H9 (cell line): ENCODE data around the gene ISCU. TPM values are rescaled to one million over a fixed set of nuclear protein-coding genes. Genes with fewer than 3 reads are reported as not detected.

Experiments used
- DNase-seq: peaks from one replicate; pipeline ENCODE4 v3.0.0-alpha.2; 2017
- H2AFZ ChIP-seq: one replicate; pipeline ENCODE4 v1.6.1; 2013; ENCODE audit warnings: mild to moderate bottlenecking, low read length, control low read depth, moderate library complexity
- H2AK5ac ChIP-seq: 2 replicates; pipeline ENCODE4 v1.6.1; 2013; ENCODE audit warnings: low read length, control low read depth, mixed read lengths; ENCODE audit not compliant: insufficient read length
- H2BK120ac ChIP-seq: one replicate; pipeline ENCODE4 v1.6.1; 2013; ENCODE audit warnings: low read depth, mild to moderate bottlenecking, low read length, control low read depth, inconsistent platforms; ENCODE audit not compliant: poor library complexity, severe bottlenecking
- H2BK12ac ChIP-seq: 2 replicates; pipeline ENCODE4 v1.6.1; 2013; ENCODE audit warnings: low read length, control low read depth, mixed read lengths, low read depth; ENCODE audit not compliant: insufficient read length
- H2BK15ac ChIP-seq: 2 replicates; pipeline ENCODE4 v1.6.1; 2013; ENCODE audit warnings: low read depth, low read length, control low read depth
- H2BK20ac ChIP-seq: one replicate; pipeline ENCODE4 v1.6.1; 2013; ENCODE audit warnings: low read depth, mild to moderate bottlenecking, low read length, control low read depth, inconsistent platforms; ENCODE audit not compliant: poor library complexity, severe bottlenecking
- H2BK5ac ChIP-seq: 2 replicates; pipeline ENCODE4 v1.6.1; 2013; ENCODE audit warnings: low read length, control low read depth, mixed read lengths; ENCODE audit not compliant: insufficient read length
- H3K14ac ChIP-seq: 2 replicates; pipeline ENCODE4 v1.6.1; 2013; ENCODE audit warnings: low read length, control low read depth; ENCODE audit not compliant: insufficient read depth
- H3K18ac ChIP-seq: 2 replicates; pipeline ENCODE4 v1.6.1; 2013; ENCODE audit warnings: low read depth, mild to moderate bottlenecking, mixed read lengths, low read length, control low read depth; ENCODE audit not compliant: insufficient read length
- H3K23ac ChIP-seq: 2 replicates; pipeline ENCODE4 v1.6.1; 2013; ENCODE audit warnings: low read length, control low read depth, mixed read lengths, low read depth; ENCODE audit not compliant: insufficient read length
- H3K23me2 ChIP-seq: 2 replicates; pipeline ENCODE4 v1.6.1; 2013; ENCODE audit warnings: low read depth, mild to moderate bottlenecking, mixed read lengths, low read length, control low read depth; ENCODE audit not compliant: insufficient read length, poor library complexity, severe bottlenecking
- H3K27ac ChIP-seq: 2 replicates; pipeline ENCODE4 v1.5.1; 2013; ENCODE audit warnings: low read length, control low read depth, mixed read lengths, low read depth; ENCODE audit not compliant: insufficient read length
- H3K27me3 ChIP-seq: 2 replicates; pipeline ENCODE4 v1.6.1; 2013; ENCODE audit warnings: low read length, control low read depth, inconsistent platforms; ENCODE audit not compliant: insufficient read depth
- H3K4ac ChIP-seq: 2 replicates; pipeline ENCODE4 v1.6.1; 2013; ENCODE audit warnings: low read depth, mild to moderate bottlenecking, control low read depth, inconsistent platforms, low read length, moderate library complexity
- H3K4me1 ChIP-seq: 2 replicates; pipeline ENCODE4 v1.6.1; 2013; ENCODE audit warnings: low read length, control low read depth, inconsistent platforms; ENCODE audit not compliant: insufficient read depth
- H3K4me2 ChIP-seq: 2 replicates; pipeline ENCODE4 v1.6.1; 2013; ENCODE audit warnings: low read length, control low read depth, mixed read lengths; ENCODE audit not compliant: insufficient read length, insufficient read depth
- H3K56ac ChIP-seq: 2 replicates; pipeline ENCODE4 v1.6.1; 2013; ENCODE audit warnings: low read depth, mild to moderate bottlenecking, mixed read lengths, low read length, control low read depth; ENCODE audit not compliant: insufficient read length
- H3K79me1 ChIP-seq: 2 replicates; pipeline ENCODE4 v1.6.1; 2013; ENCODE audit warnings: low read depth, mild to moderate bottlenecking, moderate library complexity, low read length, control low read depth, inconsistent platforms; ENCODE audit not compliant: insufficient read depth, poor library complexity, severe bottlenecking
- H3K79me2 ChIP-seq: 2 replicates; pipeline ENCODE4 v1.6.1; 2013; ENCODE audit warnings: low read length, control low read depth, inconsistent platforms; ENCODE audit not compliant: insufficient read depth
- H3K9ac ChIP-seq: 2 replicates; pipeline ENCODE4 v1.6.1; 2013; ENCODE audit warnings: low read length, control low read depth, mixed read lengths; ENCODE audit not compliant: insufficient read length; ENCODE audit errors: extremely low read depth
- H3K9me3 ChIP-seq: one replicate; pipeline ENCODE4 v1.6.1; 2013; ENCODE audit warnings: low read depth, low read length, inconsistent platforms; ENCODE audit not compliant: control insufficient read depth
- H3T11ph ChIP-seq: one replicate; pipeline ENCODE4 v1.6.1; 2013; ENCODE audit warnings: mild to moderate bottlenecking, low read length, control low read depth, inconsistent platforms
- H4K20me1 ChIP-seq: one replicate; pipeline ENCODE4 v1.6.1; 2013; ENCODE audit not compliant: control insufficient read depth, insufficient read length, insufficient read depth
- H4K5ac ChIP-seq: 2 replicates; pipeline ENCODE4 v1.6.1; 2013; ENCODE audit warnings: low read depth, mild to moderate bottlenecking, mixed read lengths, low read length, control low read depth; ENCODE audit not compliant: insufficient read length
- H4K8ac ChIP-seq: replicated peaks from 2 replicates; pipeline ENCODE4 v1.6.1; 2013; ENCODE audit warnings: low read length, control low read depth, mixed read lengths, low read depth; ENCODE audit not compliant: insufficient read length
- H4K91ac ChIP-seq: 2 replicates; pipeline ENCODE4 v1.6.1; 2013; ENCODE audit warnings: low read depth, mild to moderate bottlenecking, moderate library complexity, mixed read lengths, low read length, control low read depth; ENCODE audit not compliant: insufficient read length
- H3K27ac Mint-ChIP-seq, 3 experiments: 2 replicates in 2 of 3; 3 replicates in 1 of 3; pipeline ENCODE4 v1.8.0; 2020 to 2021; ENCODE audit warnings: mixed read lengths in 3 of 3, mild to moderate bottlenecking in 1 of 3, moderate library complexity in 1 of 3
- H3K27me3 Mint-ChIP-seq: 2 replicates; pipeline ENCODE4 v1.8.0; 2021; ENCODE audit warnings: low read depth, mild to moderate bottlenecking, moderate library complexity, mixed read lengths
- H3K36me3 Mint-ChIP-seq, 3 experiments: 2 replicates in 2 of 3; 3 replicates in 1 of 3; pipeline ENCODE4 v1.8.0; 2020 to 2021; ENCODE audit warnings: low read depth in 3 of 3, mixed read lengths in 3 of 3; ENCODE audit not compliant: insufficient read depth in 1 of 3
- H3K4me1 Mint-ChIP-seq, 2 experiments: 2 replicates each; pipeline ENCODE4 v1.8.0; 2020; ENCODE audit warnings: mixed read lengths in 2 of 2
- H3K4me3 Mint-ChIP-seq, 2 experiments: 2 replicates in 1 of 2; 3 replicates in 1 of 2; pipeline ENCODE4 v1.8.0; 2020 to 2021; ENCODE audit warnings: mild to moderate bottlenecking in 2 of 2, mixed read lengths in 2 of 2, moderate library complexity in 1 of 2
- H3K9me3 Mint-ChIP-seq, 2 experiments: 2 replicates in 1 of 2; 3 replicates in 1 of 2; pipeline ENCODE4 v1.8.0; 2020; ENCODE audit warnings: mild to moderate bottlenecking in 2 of 2, mixed read lengths in 2 of 2, moderate library complexity in 1 of 2
- CTCF ChIP-seq: fragments of 200-600 bp; sonication (generic); conservative IDR thresholded peaks from 3 replicates; pipeline ENCODE4 v1.8.0; 2021; ENCODE audit warnings: antibody characterized with exemption, mild to moderate bottlenecking
- WGBS: extraction: QIAGEN DNeasy Blood & Tissue Kit; methylation state at CpG from one replicate; pipeline ENCODE4 v1.1.7; 2013; ENCODE audit warnings: missing lambda C conversion rate, low lambda C conversion rate, mixed read lengths; ENCODE audit not compliant: insufficient read length; ENCODE audit errors: extremely low coverage; 5-methylcytosine and 5-hydroxymethylcytosine counted together
- total RNA-seq: library from RNA; stranded (reverse); gene quantifications from 2 replicates; pipeline ENCODE4 v1.2.1, GENCODE V29; 2021

The ISCU gene
- total RNA-seq, 1 experiment from 2014 or later, result 64.9 TPM

GRCh38 chr12:108568338-108569154, 6.2 kb downstream of the ISCU start:
- Mint-ChIP-seq H3K4me3 (no peak overlapping the region), H3K27me3 (no peaks in the 10 kb centered on the region; the same call in 1 of the 2 replicates), H3K4me1 (peaks cover 1 to 4% of the 10 kb centered on the region in 2 experiments; a peak in 1 of 4 replicates), H3K27ac (no peak overlapping the region), H3K9me3 (no peaks in the 10 kb centered on the region), H3K36me3 (peaks cover 16 to 55% (median 52%) of the 10 kb centered on the region in 3 experiments; a peak in 6 of 7 replicates)
- Histone ChIP-seq H2BK20ac (no peak overlapping the region), H2BK5ac (no peak overlapping the region), H2AK5ac (no peak overlapping the region), H3K18ac (no peak overlapping the region), H3K14ac (no peak overlapping the region), H3K9me3 (no peaks in the 10 kb centered on the region), H4K20me1 (no peaks in the 10 kb centered on the region), H2AFZ (no peak overlapping the region), H3K79me1 (no peaks in the 10 kb centered on the region), H2BK120ac (no peak overlapping the region), H3K4me1 (no peaks in the 10 kb centered on the region), H4K91ac (no peak overlapping the region), H4K8ac (no peak overlapping the region), H4K5ac (no peak overlapping the region), H3K27me3 (no peaks in the 10 kb centered on the region), H3T11ph (no peak overlapping the region), H2BK15ac (no peak overlapping the region), H3K4me2 (no peak overlapping the region), H2BK12ac (no peak overlapping the region), H3K79me2 (no peaks in the 10 kb centered on the region), H3K9ac (no peak overlapping the region), H3K4ac (no peak overlapping the region), H3K23ac (no peak overlapping the region), H3K23me2 (no peaks in the 10 kb centered on the region), H3K56ac (no peak overlapping the region), H3K27ac (no peak overlapping the region)
- WGBS, result no CpG with 5 or more reads among the region's 10 CpGs
- no peak for TF ChIP-seq CTCF
- DNase-seq, result no peak
